GM12873 (cell line): ENCODE results near the gene CAV2.

Experiments used
- TF ChIP-seq, protein P1 (sequence below): IDR thresholded peaks from 2 replicates; pipeline ENCODE4 v1.5.1; 2012; ENCODE audit warnings: low read depth, mild to moderate bottlenecking, moderate library complexity, low read length, control low read depth; ENCODE audit not compliant: insufficient read depth; ENCODE audit errors: missing control alignments

The CAV2 gene

DNA sequence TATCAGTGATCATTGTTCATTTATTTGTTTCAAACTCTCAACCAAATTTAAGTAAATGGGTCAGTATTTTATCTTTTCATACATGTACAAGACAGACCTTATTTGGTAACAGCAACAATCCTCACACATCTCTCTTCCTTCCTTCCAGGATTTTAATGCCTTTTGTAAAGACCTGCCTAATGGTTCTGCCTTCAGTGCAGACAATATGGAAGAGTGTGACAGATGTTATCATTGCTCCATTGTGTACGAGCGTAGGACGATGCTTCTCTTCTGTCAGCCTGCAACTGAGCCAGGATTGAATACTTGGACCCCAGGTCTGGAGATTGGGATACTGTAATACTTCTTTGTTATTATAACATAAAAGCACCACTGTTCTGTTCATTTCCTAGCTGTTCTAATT is 6.3 kb downstream of the CAV2 start:
- TF ChIP-seq, protein P1, sequence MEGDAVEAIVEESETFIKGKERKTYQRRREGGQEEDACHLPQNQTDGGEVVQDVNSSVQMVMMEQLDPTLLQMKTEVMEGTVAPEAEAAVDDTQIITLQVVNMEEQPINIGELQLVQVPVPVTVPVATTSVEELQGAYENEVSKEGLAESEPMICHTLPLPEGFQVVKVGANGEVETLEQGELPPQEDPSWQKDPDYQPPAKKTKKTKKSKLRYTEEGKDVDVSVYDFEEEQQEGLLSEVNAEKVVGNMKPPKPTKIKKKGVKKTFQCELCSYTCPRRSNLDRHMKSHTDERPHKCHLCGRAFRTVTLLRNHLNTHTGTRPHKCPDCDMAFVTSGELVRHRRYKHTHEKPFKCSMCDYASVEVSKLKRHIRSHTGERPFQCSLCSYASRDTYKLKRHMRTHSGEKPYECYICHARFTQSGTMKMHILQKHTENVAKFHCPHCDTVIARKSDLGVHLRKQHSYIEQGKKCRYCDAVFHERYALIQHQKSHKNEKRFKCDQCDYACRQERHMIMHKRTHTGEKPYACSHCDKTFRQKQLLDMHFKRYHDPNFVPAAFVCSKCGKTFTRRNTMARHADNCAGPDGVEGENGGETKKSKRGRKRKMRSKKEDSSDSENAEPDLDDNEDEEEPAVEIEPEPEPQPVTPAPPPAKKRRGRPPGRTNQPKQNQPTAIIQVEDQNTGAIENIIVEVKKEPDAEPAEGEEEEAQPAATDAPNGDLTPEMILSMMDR = no peak

DNA sequence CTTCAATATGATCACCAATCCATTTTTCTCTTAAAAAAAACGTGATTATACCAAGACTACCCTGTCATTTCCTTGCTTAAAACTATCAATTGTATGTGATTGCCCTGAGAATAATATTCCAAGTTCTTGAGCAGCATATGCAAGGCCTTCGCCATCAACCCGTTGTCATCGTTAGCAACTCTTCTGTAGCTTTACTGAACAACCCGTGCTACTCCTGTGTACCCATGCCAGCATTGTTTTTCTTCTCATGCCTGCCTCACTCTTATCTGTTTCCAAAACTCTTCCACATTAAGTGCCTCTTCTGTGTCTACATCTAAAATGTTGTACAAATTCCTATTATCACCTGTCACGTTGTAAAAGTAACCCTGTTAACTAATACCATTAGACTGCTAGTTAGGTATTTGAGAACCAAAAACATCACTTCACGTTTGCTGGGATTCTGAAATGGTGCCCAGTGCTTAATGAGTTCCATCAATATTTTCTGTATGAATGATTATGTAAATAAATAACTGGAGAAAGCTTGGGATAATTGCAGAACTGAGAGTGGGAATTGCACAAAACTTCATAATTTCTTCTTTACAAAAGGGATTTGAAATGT is 10.5 kb downstream of the CAV2 start:
- TF ChIP-seq, protein P1 = no peak

DNA sequence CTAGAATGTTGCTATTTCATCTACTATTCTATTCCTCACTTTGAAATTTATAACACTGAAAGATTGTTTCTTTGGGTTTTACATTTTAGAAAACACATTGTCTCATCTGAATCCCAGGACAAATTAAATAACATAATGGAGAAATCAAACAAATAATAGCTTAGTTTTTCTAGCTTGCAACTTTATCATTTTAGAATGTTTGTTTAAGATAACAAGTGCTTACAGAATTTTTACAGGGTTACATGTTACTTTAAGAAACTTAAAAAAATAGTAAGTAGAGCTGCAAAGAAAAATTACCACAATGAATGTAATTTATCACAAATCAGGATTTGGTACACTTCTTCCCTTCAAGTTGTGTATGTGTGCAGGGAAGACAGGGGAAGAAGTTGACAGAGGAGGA is 11.3 kb downstream of the CAV2 start:
- TF ChIP-seq, protein P1 = no peak

DNA sequence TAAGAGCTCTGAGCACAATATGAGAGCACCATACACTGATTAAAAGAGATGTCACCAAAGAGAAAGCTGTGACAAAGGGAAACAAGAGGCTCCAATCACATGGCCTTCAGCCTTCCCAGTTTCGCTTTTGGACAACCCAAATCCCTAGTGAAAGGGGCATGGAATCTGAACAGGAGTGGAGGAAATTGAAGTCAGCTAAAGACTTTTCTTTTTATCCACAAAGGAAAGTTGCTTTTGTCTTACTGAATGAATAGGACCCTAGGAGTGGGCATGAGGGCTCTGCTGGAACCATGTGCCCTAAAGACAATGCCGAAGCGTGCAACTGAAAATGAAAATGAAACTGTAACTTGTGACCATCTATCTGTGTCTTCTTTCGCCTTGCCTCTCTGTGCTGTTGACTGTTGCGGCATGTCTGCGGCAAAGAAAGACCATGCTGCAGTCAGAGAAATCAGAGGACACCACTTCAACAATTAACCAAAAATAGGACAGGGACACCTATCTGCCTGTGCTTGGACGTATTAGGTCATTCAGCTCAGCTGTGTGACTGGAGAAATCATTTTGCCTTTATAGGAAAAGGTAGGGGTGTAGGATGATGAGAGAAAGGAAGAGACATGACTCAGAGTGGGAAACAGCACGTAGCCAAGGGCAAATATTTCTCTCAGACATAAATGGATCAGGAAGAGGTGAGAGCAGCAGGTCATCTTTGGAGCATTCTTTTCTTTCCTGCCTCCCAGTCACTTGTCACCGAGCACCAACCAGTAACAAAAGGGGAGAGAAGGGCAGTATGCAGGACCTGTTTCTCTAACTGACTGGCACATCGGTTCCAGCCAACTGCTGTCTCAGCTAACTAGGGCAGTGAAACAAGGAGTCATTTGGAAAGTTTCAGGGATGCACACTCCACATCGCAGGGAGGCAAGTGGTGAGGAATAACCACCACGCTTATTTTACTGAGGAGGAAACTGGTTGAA is 12.3 kb downstream of the CAV2 start:
- TF ChIP-seq, protein P1 = no peak

DNA sequence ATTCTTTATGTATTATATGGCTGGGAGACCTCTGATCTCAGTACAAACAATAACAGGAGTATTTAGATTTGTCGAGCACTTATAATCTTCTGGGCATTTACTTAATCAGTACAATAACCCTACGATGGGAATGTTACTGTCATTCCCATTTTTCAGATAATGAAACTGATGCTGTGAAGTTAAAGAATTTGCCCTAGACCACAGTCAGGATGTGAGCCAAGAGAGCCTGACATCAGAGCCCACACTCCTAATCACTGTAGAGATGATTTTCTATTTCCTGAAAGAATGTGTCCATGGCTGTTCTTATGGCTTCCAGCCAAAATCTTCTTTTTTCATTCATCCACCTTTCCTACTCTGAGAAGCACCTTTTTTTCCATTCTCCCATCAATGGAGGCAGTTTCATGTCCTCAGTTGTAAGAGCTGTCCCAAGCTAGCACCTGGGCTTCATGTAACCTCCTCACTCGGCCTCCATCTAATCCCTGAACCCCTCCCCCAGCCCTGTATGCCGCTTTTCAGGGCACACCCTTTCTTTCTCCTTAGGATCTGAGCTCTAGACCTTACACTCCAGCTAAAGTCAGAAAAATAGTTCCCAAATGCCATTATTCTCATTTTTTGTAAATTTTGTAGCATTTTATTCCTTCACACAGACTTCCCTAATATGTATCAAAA is 13.1 kb downstream of the CAV2 start:
- TF ChIP-seq, protein P1 = no peak

DNA sequence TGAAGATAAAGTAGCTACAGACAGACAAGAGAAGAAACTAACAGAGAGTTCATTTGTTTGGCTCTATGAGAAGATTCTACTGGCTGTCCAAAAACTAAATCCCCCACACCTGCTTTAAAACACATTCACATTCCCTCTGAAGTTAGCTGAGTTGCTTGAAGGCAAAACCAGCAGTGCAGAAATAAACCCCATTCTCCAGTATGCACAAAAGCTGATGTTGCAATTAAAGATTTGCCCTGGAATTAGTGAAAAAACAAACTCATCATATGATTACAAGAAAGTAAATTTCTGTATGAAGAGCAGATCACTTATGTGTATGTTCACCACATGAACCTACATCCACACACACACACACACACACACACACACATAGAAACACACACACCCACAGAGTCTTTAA is 16.0 kb downstream of the CAV2 start:
- TF ChIP-seq, protein P1 = no peak

DNA sequence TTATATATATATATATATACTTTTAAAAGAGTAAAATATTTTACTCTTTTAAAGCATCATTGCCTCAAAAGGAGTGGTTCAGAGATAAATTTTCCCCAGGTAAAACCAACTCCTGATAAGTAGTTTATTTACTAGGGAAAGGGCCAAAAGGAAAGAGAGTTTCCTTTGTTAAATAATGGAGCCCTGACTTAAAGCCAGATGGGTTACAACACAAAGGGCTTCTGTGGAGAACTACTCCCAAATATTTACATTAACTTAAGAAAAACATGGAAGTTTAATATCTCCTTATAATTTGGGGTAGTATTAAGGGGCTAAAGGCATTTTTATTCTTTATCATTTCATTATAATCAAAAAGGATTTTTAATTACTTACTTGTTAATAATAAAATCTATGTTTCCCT is 16.8 kb downstream of the CAV2 start:
- TF ChIP-seq, protein P1 = no peak
